Psoas muscle (tissue), 8 donors: ENCODE data around the gene UPK3A. TPM values are rescaled to one million over a fixed set of nuclear protein-coding genes. Genes with fewer than 3 reads are reported as not detected.

ENCODE experiments used
- ATAC-seq, 4 donors: fragments of 200-7000 bp; cut with Tn5 transposase; one replicate each; pipeline ENCODE4 v1.9.1; 2020; ENCODE audit warnings: moderate library complexity in 3 of 4, mild to moderate bottlenecking in 2 of 4
- DNase-seq, 2 donors: peaks; one replicate each; pipeline ENCODE4 v3.0.0-alpha.2; 2020
- H3K27ac ChIP-seq: fragments of 200-600 bp; one replicate; pipeline ENCODE4 v1.8.0; 2022
- H3K27me3 ChIP-seq, 3 donors: fragments of 200-600 bp in 1 of 3; one replicate each; pipeline versions ENCODE4 v1.6.1 to v1.8.0; 2013 to 2022; ENCODE audit warnings: low read length in 2 of 3, mild to moderate bottlenecking in 2 of 3, moderate library complexity in 1 of 3; ENCODE audit not compliant: insufficient read depth in 3 of 3
- H3K36me3 ChIP-seq, 2 donors: fragments of 200-600 bp in 1 of 2; one replicate each; pipeline versions ENCODE4 v1.6.1 to v1.8.0; 2013 to 2022; ENCODE audit warnings: low read depth in 1 of 2, mild to moderate bottlenecking in 1 of 2, moderate library complexity in 1 of 2; ENCODE audit not compliant: insufficient read depth in 1 of 2
- H3K4me1 ChIP-seq: fragments of 200-600 bp; one replicate; pipeline ENCODE4 v1.8.0; 2022
- H3K4me3 ChIP-seq: fragments of 200-600 bp; one replicate; pipeline ENCODE4 v1.8.0; 2022; ENCODE audit warnings: mild to moderate bottlenecking
- H3K9me3 ChIP-seq: fragments of 200-600 bp; one replicate; pipeline ENCODE4 v1.8.0; 2022
- CTCF ChIP-seq: fragments of 200-600 bp; IDR thresholded peaks from one replicate; pipeline ENCODE4 v1.8.0; 2022; ENCODE audit warnings: antibody characterized with exemption
- WGBS, 3 donors: extraction: QIAGEN DNeasy Blood & Tissue Kit; methylation state at CpG; one replicate each; pipeline versions ENCODE4 v1.1.6 to v1.1.7; 2013; 5-methylcytosine and 5-hydroxymethylcytosine counted together
- intact Hi-C, 2 donors: fragments of 100-400 bp; cut with DNase I; formaldehyde crosslinking; loops; one replicate each; pipeline versions ENCODE4 v1.11.0 to v1.14.2; 2022
- polyA plus RNA-seq, 3 donors: library from polyadenylated mRNA; stranded (reverse); fragments of 200-250 nt; gene quantifications; one replicate each; pipeline ENCODE4 v1.2.3, GENCODE V29; 2013
- total RNA-seq, 4 donors: library from RNA; stranded (reverse); fragmentation: NEBNext Ultra II Directional in 2 of 4; extraction: Animal tissue kit (Norgen Biotek cat#: 25700) in 2 of 4; gene quantifications; one replicate each; pipeline versions ENCODE4 v1.2.1 to v1.2.4, GENCODE V29; 2021 to 2023
- donor health status: healthy with polysubstance abuse.
- donor health status: DM: no; HTN: no; CAD: no; lungs with moderate emphysema.
- donor health status: Bipolar disorder and iron deficiency.
- donor health status: healthy.
- donor health status: DM: yes; HTN: yes; CAD: no.
- donor health status: DM: no; HTN: no; CAD: no.
- donor health status: DM: no; HTN: no; CAD: no.
- donor health status: DM: yes; HTN: yes; CAD: no.

Gene UPK3A
- total and polyA plus RNA-seq, 7 donors, result 0.93 to 11.7 (median 2.5) TPM

GRCh38 chr22:45238076-45238956 is 46.4 kb upstream of the UPK3A start:
- Histone ChIP-seq H3K27me3 (no peaks in the 10 kb centered on the region), H3K27ac (no peak overlapping the region), H3K36me3 (peaks cover 0 to 3% of the 10 kb centered on the region in 2 donors), H3K9me3 (no peaks in the 10 kb centered on the region), H3K4me1 (no peaks in the 10 kb centered on the region), H3K4me3 (no peak overlapping the region)
- no peak for DNase-seq
- intact Hi-C loops, result no loop called here
- no peak for TF ChIP-seq CTCF
- WGBS, 3 donors, result 89 to 94% (median 92%) methylated on average over 16 to 18 of the region's 18 CpGs
- ATAC-seq, result no peak

- Histone ChIP-seq H3K27me3 (no peaks in the 10 kb centered on the region), H3K36me3 (peaks cover 0 to 3% of the 10 kb centered on the region in 2 donors), H3K27ac (no peak overlapping the region), H3K9me3 (no peaks in the 10 kb centered on the region), H3K4me1 (no peaks in the 10 kb centered on the region), H3K4me3 (peak overlapping the region; percentile 74)
- intact Hi-C loops, result no loop called here
- no peak for ATAC-seq
- TF ChIP-seq CTCF, result no peak
- peak in 1 of 2 donors; percentile 48 for DNase-seq
- WGBS, 3 donors, result 78 to 81% (median 78%) methylated on average over 6 of the region's 6 CpGs
These were observed 45.6 kb upstream of the UPK3A start for GRCh38 chr22:45238957-45239680.

GRCh38 chr22:45239681-45240051 is 45.1 kb upstream of the UPK3A start:
- H3K27ac ChIP-seq, result no peak overlapping the region
- WGBS, 3 donors, result 53 to 56% (median 54%) methylated on average over 8 of the region's 8 CpGs
- peaks cover 0 to 3% of the 10 kb centered on the region in 2 donors for H3K36me3 ChIP-seq
- no peak for ATAC-seq
- no peak for DNase-seq
- H3K4me3 ChIP-seq, result peak overlapping the region; percentile 74
- intact Hi-C loops, result no loop called here
- no peaks in the 10 kb centered on the region for H3K9me3 ChIP-seq
- TF ChIP-seq CTCF, result no peak
- no peaks in the 10 kb centered on the region for H3K27me3 ChIP-seq
- no peaks in the 10 kb centered on the region for H3K4me1 ChIP-seq

- DNase-seq (peak; percentile 36 to 62), ATAC-seq (peak in 3 of 4 donors; percentile 14 to 27 (median 14))
- Histone ChIP-seq H3K4me1 (no peaks in the 10 kb centered on the region), H3K36me3 (peaks cover 0 to 3% of the 10 kb centered on the region in 2 donors), H3K27ac (no peak overlapping the region), H3K4me3 (peak overlapping the region; percentile 74), H3K9me3 (no peaks in the 10 kb centered on the region), H3K27me3 (no peaks in the 10 kb centered on the region)
- intact Hi-C loops, result no loop called here
- TF ChIP-seq CTCF, result no peak
- WGBS, 3 donors, result 2 to 5% (median 5%) methylated on average over 46 to 73 of the region's 73 CpGs
These were observed 44.5 kb upstream of the UPK3A start for GRCh38 chr22:45240104-45240809.
